Lower lobe of right lung (tissue), 2 donors: ENCODE data around the gene FOCAD. TPM values are rescaled to one million over a fixed set of nuclear protein-coding genes. Genes with fewer than 3 reads are reported as not detected.

Experiments
- ATAC-seq, 2 donors: fragments of 200-7000 bp; cut with Tn5 transposase; one replicate each; pipeline ENCODE4 v1.9.1; 2020 to 2022; ENCODE audit warnings: mild to moderate bottlenecking in 2 of 2, moderate library complexity in 2 of 2
- DNase-seq: peaks from one replicate; pipeline ENCODE4 v3.0.0-alpha.2; 2020
- H3K27ac ChIP-seq: fragments of 200-600 bp; one replicate; pipeline ENCODE4 v1.8.0; 2022
- H3K27me3 ChIP-seq: fragments of 200-600 bp; one replicate; pipeline ENCODE4 v1.8.0; 2022; ENCODE audit warnings: low read depth
- H3K36me3 ChIP-seq: fragments of 200-600 bp; one replicate; pipeline ENCODE4 v1.8.0; 2022; ENCODE audit warnings: mild to moderate bottlenecking
- H3K4me1 ChIP-seq: fragments of 200-600 bp; one replicate; pipeline ENCODE4 v1.8.0; 2022
- H3K4me3 ChIP-seq: fragments of 200-600 bp; one replicate; pipeline ENCODE4 v1.8.0; 2022; ENCODE audit warnings: mild to moderate bottlenecking
- H3K9me3 ChIP-seq: fragments of 200-600 bp; one replicate; pipeline ENCODE4 v1.8.0; 2022
- CTCF ChIP-seq: fragments of 200-600 bp; IDR thresholded peaks from one replicate; pipeline ENCODE4 v1.8.0; 2022; ENCODE audit warnings: antibody characterized with exemption, mild to moderate bottlenecking
- intact Hi-C: fragments of 100-400 bp; cut with DNase I; formaldehyde crosslinking; loops from one replicate; pipeline ENCODE4 v1.11.0; 2022
- total RNA-seq: library from RNA; stranded (reverse); fragmentation: NEBNext Ultra II Directional; extraction: Animal tissue kit (Norgen Biotek cat#: 25700); gene quantifications from one replicate; pipeline ENCODE4 v1.2.1, GENCODE V29; 2021
- donor health status: DM: no; HTN: yes; CAD: no; lungs with severe emphysema.

FOCAD gene
- total RNA-seq, 1 donor from 2014 or later = 29.5 TPM

- Histone ChIP-seq H3K36me3 (peaks cover 8% of the 10 kb centered on the region), H3K27me3 (no peaks in the 10 kb centered on the region), H3K27ac (no peak overlapping the region), H3K9me3 (no peaks in the 10 kb centered on the region), H3K4me3 (no peak overlapping the region), H3K4me1 (peaks cover 27% of the 10 kb centered on the region)
- no peak for DNase-seq
- intact Hi-C loops = no loop called here
- no peak for TF ChIP-seq CTCF
- no peak for ATAC-seq
Observed at GRCh38 chr9:21028466-21028865, 344.4 kb downstream of the FOCAD start.

GRCh38 chr9:21029661-21030060 lies 345.6 kb downstream of the FOCAD start:
- Histone ChIP-seq H3K36me3 (peaks cover 8% of the 10 kb centered on the region), H3K27me3 (no peaks in the 10 kb centered on the region), H3K27ac (no peak overlapping the region), H3K4me1 (peaks cover 27% of the 10 kb centered on the region), H3K4me3 (no peak overlapping the region), H3K9me3 (no peaks in the 10 kb centered on the region)
- no peak for TF ChIP-seq CTCF
- no peak for ATAC-seq
- DNase-seq = no peak
- intact Hi-C loops = no loop called here

- intact Hi-C loops = no loop called here
- H3K4me1 ChIP-seq = peaks cover 27% of the 10 kb centered on the region
- no peak for TF ChIP-seq CTCF
- peak overlapping the region; percentile 72 for H3K4me3 ChIP-seq
- peak overlapping the region; percentile 88 for H3K27ac ChIP-seq
- DNase-seq (no peak), ATAC-seq (peak; percentile 80 to 84)
- peaks cover 7% of the 10 kb centered on the region for H3K36me3 ChIP-seq
- H3K27me3 ChIP-seq = no peaks in the 10 kb centered on the region
- no peaks in the 10 kb centered on the region for H3K9me3 ChIP-seq
Observed at GRCh38 chr9:21030389-21031035, 346.5 kb downstream of the FOCAD start.

GRCh38 chr9:21031091-21031807 lies 347.2 kb downstream of the FOCAD start, which contains the start of gene HACD4:
HACD4 (minus strand) TSS chr9:21031640; CDS start chr9:21031590, 50 bp downstream.
- H3K27me3 ChIP-seq = no peaks in the 10 kb centered on the region
- ATAC-seq = peak; percentile 94
- H3K4me3 ChIP-seq = peak within 1 kb of the TSS; percentile 72
- H3K36me3 ChIP-seq = no peaks in the 10 kb centered on the region
- H3K9me3 ChIP-seq = no peaks in the 10 kb centered on the region
- no peak for TF ChIP-seq CTCF
- intact Hi-C loops = no loop called here
- peaks cover 27% of the 10 kb centered on the region for H3K4me1 ChIP-seq
- H3K27ac ChIP-seq = peak within 1 kb of the TSS; percentile 88
- DNase-seq = peak; percentile 81

GRCh38 chr9:21031808-21032183 lies 347.7 kb downstream of the FOCAD start:
- no peaks in the 10 kb centered on the region for H3K9me3 ChIP-seq
- TF ChIP-seq CTCF = no peak
- intact Hi-C loops = no loop called here
- ATAC-seq = no peak
- peaks cover 22% of the 10 kb centered on the region for H3K4me1 ChIP-seq
- peak overlapping the region; percentile 72 for H3K4me3 ChIP-seq
- H3K27me3 ChIP-seq = no peaks in the 10 kb centered on the region
- no peak for DNase-seq
- no peaks in the 10 kb centered on the region for H3K36me3 ChIP-seq
- peak overlapping the region; percentile 88 for H3K27ac ChIP-seq
